ENCODE data around the gene PHKA1. TPM values are rescaled to one million over a fixed set of nuclear protein-coding genes. Genes with fewer than 3 reads are reported as not detected.
"Not testable (repeated sequence)": the region's sequence is repeated elsewhere in the genome, so short reads cannot be mapped to it uniquely, and the experiment has no call there.

The PHKA1 gene
- total RNA-seq, 1 experiment from 2014 or later = 7.9 TPM

- DNase-seq (ENCODE audit: low spot score) = peak; percentile 67
Observed at GRCh38 chrX:72572248-72573157, 141.6 kb downstream of the PHKA1 start, which contains the start of gene HDAC8. Gene HDAC8 (minus strand): TSS chrX:72572843. CDS start chrX:72572761, 82 bp downstream.

- DNase-seq (ENCODE audit: low spot score) = peak; percentile 44
Observed at GRCh38 chrX:72569786-72570185, 144.3 kb downstream of the PHKA1 start.

- DNase-seq (ENCODE audit: low spot score) = peak; percentile 8
Observed at GRCh38 chrX:72568406-72569092, 145.6 kb downstream of the PHKA1 start.

- no peak for DNase-seq (ENCODE audit: low spot score)
Observed at GRCh38 chrX:72566448-72566847, 147.7 kb downstream of the PHKA1 start.

- DNase-seq (ENCODE audit: low spot score) = not testable (repeated sequence)
Observed at GRCh38 chrX:72559655-72560054, 154.5 kb downstream of the PHKA1 start.

GRCh38 chrX:72554448-72555140 lies 159.5 kb downstream of the PHKA1 start:
- DNase-seq (ENCODE audit: low spot score) = peak; percentile 83

- not testable (repeated sequence) for DNase-seq (ENCODE audit: low spot score)
Observed at GRCh38 chrX:72552443-72552842, 161.7 kb downstream of the PHKA1 start.

- no peak for DNase-seq (ENCODE audit: low spot score)
Observed at GRCh38 chrX:72545990-72546389, 168.1 kb downstream of the PHKA1 start.

- DNase-seq (ENCODE audit: low spot score) = peak; percentile 3
Observed at GRCh38 chrX:72540318-72540717, 173.8 kb downstream of the PHKA1 start.

- no peak for DNase-seq (ENCODE audit: low spot score)
Observed at GRCh38 chrX:72539822-72540221, 174.3 kb downstream of the PHKA1 start.

- no peak for DNase-seq (ENCODE audit: low spot score)
Observed at GRCh38 chrX:72536542-72536941, 177.6 kb downstream of the PHKA1 start.

GRCh38 chrX:72532366-72532765 lies 181.7 kb downstream of the PHKA1 start:
- DNase-seq (ENCODE audit: low spot score) = no peak

Other genes starting within 250 kb of the PHKA1 start
- gene HDAC8, start 141.5 kb downstream of the PHKA1 start, total RNA-seq (2014; rRNA removed; shearing (Covaris generic)) = 30.2 and 32.2 TPM in 2 replicates
- gene DMRTC1B, start 62.6 kb upstream of the PHKA1 start, total RNA-seq (2014; rRNA removed; shearing (Covaris generic)) = not detected in 2 replicates
- not detected in 2 replicates for gene FAM236B, start 68.4 kb upstream of the PHKA1 start, total RNA-seq (2014; rRNA removed; shearing (Covaris generic))
- not detected in 2 replicates for gene FAM236D, start 93.9 kb upstream of the PHKA1 start, total RNA-seq (2014; rRNA removed; shearing (Covaris generic))
- not detected in 2 replicates for gene FAM236C, start 198.3 kb upstream of the PHKA1 start, total RNA-seq (2014; rRNA removed; shearing (Covaris generic))
- not detected in 2 replicates for gene FAM236A, start 223.9 kb upstream of the PHKA1 start, total RNA-seq (2014; rRNA removed; shearing (Covaris generic))
- not detected in 2 replicates for gene DMRTC1, start 229.5 kb upstream of the PHKA1 start, total RNA-seq (2014; rRNA removed; shearing (Covaris generic))